Measurements from ENCODE around the gene FYN.
"Not testable (repeated sequence)": the region's sequence is repeated elsewhere in the genome, so short reads cannot be mapped to it uniquely, and the experiment has no call there.

Gene FYN

GRCh38 chr6:111849298-111849697, 24.0 kb downstream of the FYN start:
- no peak for DNase-seq

GRCh38 chr6:111848262-111848812, 24.9 kb downstream of the FYN start:
- no peak for DNase-seq

GRCh38 chr6:111846492-111847409, 26.5 kb downstream of the FYN start:
- no peak for DNase-seq

GRCh38 chr6:111846066-111846465, 27.2 kb downstream of the FYN start:
- DNase-seq, result no peak

GRCh38 chr6:111845441-111845871, 27.8 kb downstream of the FYN start:
- DNase-seq, result no peak

- DNase-seq, result no peak
These were observed 28.3 kb downstream of the FYN start for GRCh38 chr6:111844921-111845320.

- no peak for DNase-seq
These were observed 28.9 kb downstream of the FYN start for GRCh38 chr6:111844376-111844775.

GRCh38 chr6:111843347-111844147, 29.7 kb downstream of the FYN start:
- DNase-seq, result no peak

- no peak for DNase-seq
These were observed 30.4 kb downstream of the FYN start for GRCh38 chr6:111842891-111843290.

- DNase-seq, result no peak
These were observed 30.9 kb downstream of the FYN start for GRCh38 chr6:111842271-111842822.

GRCh38 chr6:111841822-111842221, 31.4 kb downstream of the FYN start:
- no peak for DNase-seq

GRCh38 chr6:111840803-111841202, 32.4 kb downstream of the FYN start:
- no peak for DNase-seq

- no peak for DNase-seq
These were observed 34.3 kb downstream of the FYN start for GRCh38 chr6:111838749-111839484.

GRCh38 chr6:111837641-111838500, 35.4 kb downstream of the FYN start:
- no peak for DNase-seq

- DNase-seq, result no peak
These were observed 36.2 kb downstream of the FYN start for GRCh38 chr6:111837007-111837406.

GRCh38 chr6:111835807-111836206, 37.4 kb downstream of the FYN start:
- DNase-seq, result no peak

GRCh38 chr6:111835398-111835797, 37.9 kb downstream of the FYN start:
- not testable (repeated sequence) for DNase-seq

- no peak for DNase-seq
These were observed 38.9 kb downstream of the FYN start for GRCh38 chr6:111834356-111834755.

- DNase-seq, result no peak
These were observed 40.3 kb downstream of the FYN start for GRCh38 chr6:111832833-111833418.

GRCh38 chr6:111831408-111831807, 41.8 kb downstream of the FYN start:
- no peak for DNase-seq

- DNase-seq, result no peak
These were observed 43.3 kb downstream of the FYN start for GRCh38 chr6:111829998-111830397.

Data from cerebellar nuclear complex (tissue), 1 donor.